ENCODE measurements around the gene ATG5.
"Not testable (repeated sequence)": the region's sequence is repeated elsewhere in the genome, so short reads cannot be mapped to it uniquely, and the experiment has no call there.

Gene ATG5

DNA sequence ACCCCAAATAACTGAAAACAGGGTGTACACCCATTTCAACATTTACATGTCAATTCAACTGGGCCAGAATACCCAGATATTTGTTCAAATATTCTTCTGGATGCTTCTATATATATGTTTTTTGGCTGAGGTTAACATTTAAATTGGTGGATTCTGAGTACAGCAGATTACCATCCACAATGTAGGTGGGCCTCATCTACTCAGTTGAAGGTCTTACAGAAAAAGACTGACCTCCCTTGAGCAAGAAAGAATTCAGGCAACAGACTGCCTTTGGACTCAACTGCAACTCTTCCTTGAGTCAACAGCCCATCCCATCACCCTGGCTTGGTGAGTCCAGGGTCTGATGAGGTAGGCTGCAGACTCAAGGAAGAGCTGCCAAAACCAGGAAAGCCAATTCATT is 84.1 kb downstream of the ATG5 start:
- Mint-ChIP-seq H3K4me3 (no peak overlapping the region), H3K27ac (no peak overlapping the region), H3K36me3 (ENCODE audit: low read depth) (peaks cover 49% of the 10 kb centered on the region), H3K9me3 (no peaks in the 10 kb centered on the region), H3K4me1 (ENCODE audit: low read depth) (peaks cover 10% of the 10 kb centered on the region), H3K27me3 (no peaks in the 10 kb centered on the region)
- DNase-seq, result no peak

DNA sequence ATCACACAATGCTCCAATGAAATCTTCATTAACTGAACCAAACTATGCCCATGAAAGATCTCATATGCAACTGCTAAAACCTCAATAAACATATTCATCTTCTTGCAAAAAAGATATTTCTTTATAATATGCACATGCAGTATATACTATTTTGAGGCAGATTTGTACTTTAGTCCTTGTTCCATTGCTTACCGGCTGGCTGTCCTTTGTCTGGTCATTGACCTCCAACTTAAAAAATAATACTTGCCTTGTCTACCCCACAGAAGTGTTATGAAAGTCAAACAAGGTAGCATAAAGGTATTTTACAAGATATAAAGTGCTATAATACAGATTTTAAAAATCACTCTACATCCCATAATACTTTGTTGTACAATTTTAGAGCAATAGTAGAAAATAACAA is 88.3 kb downstream of the ATG5 start:
- Mint-ChIP-seq H3K36me3 (ENCODE audit: low read depth) (peaks cover 49% of the 10 kb centered on the region), H3K27ac (no peak overlapping the region), H3K27me3 (no peaks in the 10 kb centered on the region), H3K4me3 (no peak overlapping the region), H3K9me3 (peaks cover 4% of the 10 kb centered on the region), H3K4me1 (ENCODE audit: low read depth) (peaks cover 2% of the 10 kb centered on the region)
- no peak for DNase-seq

DNA sequence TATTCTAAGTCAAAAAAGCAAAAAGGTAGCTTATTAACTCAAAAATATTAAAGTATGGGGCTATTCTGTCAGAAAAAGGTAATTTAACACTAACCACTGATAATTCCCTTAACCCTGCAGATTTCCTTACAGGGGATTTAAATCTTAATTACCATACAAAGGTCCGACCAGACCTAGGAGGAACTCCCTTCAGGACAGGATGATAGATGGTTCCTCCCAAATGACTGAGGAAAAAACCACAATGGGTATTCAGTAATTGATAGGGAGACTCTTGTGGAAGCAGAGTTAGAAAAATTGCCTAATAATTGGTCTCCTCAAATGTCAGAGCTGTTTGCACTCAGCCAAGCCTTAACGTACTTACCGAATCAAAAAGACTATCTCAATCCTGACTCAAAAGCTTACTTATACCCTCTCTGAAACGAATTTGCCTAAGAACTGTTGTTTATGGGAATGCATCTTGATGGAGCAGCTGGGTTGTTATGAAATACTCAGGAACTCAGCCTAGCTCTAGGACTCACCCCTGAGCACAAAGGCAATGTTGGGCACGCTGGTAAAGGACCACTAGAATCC is 95.6 kb downstream of the ATG5 start:
- not testable (repeated sequence) for DNase-seq, H3K9me3 Mint-ChIP-seq, H3K4me3 Mint-ChIP-seq, H3K27me3 Mint-ChIP-seq, H3K27ac Mint-ChIP-seq
- Mint-ChIP-seq H3K36me3 (ENCODE audit: low read depth) (peaks cover 15% of the 10 kb centered on the region), H3K4me1 (ENCODE audit: low read depth) (peaks cover 18% of the 10 kb centered on the region)

GRCh38 chr6:106227612-106228507 is 97.7 kb downstream of the ATG5 start:
- H3K27ac Mint-ChIP-seq, result peak overlapping the region; percentile 27
- H3K36me3 Mint-ChIP-seq (ENCODE audit: low read depth), result peaks cover 2% of the 10 kb centered on the region
- no peaks in the 10 kb centered on the region for H3K9me3 Mint-ChIP-seq
- no peak overlapping the region for H3K4me3 Mint-ChIP-seq
- no peak for DNase-seq
- H3K4me1 Mint-ChIP-seq (ENCODE audit: low read depth), result peaks cover 27% of the 10 kb centered on the region
- no peaks in the 10 kb centered on the region for H3K27me3 Mint-ChIP-seq

GRCh38 chr6:106226676-106227075 is 98.9 kb downstream of the ATG5 start:
- Mint-ChIP-seq H3K9me3 (no peaks in the 10 kb centered on the region), H3K36me3 (ENCODE audit: low read depth) (peaks cover 2% of the 10 kb centered on the region), H3K27me3 (no peaks in the 10 kb centered on the region), H3K4me3 (no peak overlapping the region), H3K27ac (peak overlapping the region; percentile 42), H3K4me1 (ENCODE audit: low read depth) (peaks cover 35% of the 10 kb centered on the region)
- no peak for DNase-seq

- no peak for DNase-seq
- Mint-ChIP-seq H3K36me3 (ENCODE audit: low read depth) (peaks cover 2% of the 10 kb centered on the region), H3K4me3 (no peak overlapping the region), H3K4me1 (ENCODE audit: low read depth) (peaks cover 39% of the 10 kb centered on the region), H3K27ac (peak overlapping the region; percentile 8), H3K9me3 (no peaks in the 10 kb centered on the region), H3K27me3 (no peaks in the 10 kb centered on the region)
Observed at GRCh38 chr6:106225581-106225980, 100.0 kb downstream of the ATG5 start.

GRCh38 chr6:106223300-106223930 is 102.1 kb downstream of the ATG5 start:
- H3K4me1 Mint-ChIP-seq (ENCODE audit: low read depth), result peaks cover 44% of the 10 kb centered on the region
- no peaks in the 10 kb centered on the region for H3K27me3 Mint-ChIP-seq
- no peak overlapping the region for H3K4me3 Mint-ChIP-seq
- no peak overlapping the region for H3K27ac Mint-ChIP-seq
- DNase-seq, result peak; percentile 58
- H3K36me3 Mint-ChIP-seq (ENCODE audit: low read depth), result peaks cover 2% of the 10 kb centered on the region
- no peaks in the 10 kb centered on the region for H3K9me3 Mint-ChIP-seq

GRCh38 chr6:106220485-106220884 is 105.1 kb downstream of the ATG5 start:
- no peaks in the 10 kb centered on the region for H3K36me3 Mint-ChIP-seq (ENCODE audit: low read depth)
- no peak for DNase-seq
- H3K4me1 Mint-ChIP-seq (ENCODE audit: low read depth), result peaks cover 31% of the 10 kb centered on the region
- no peaks in the 10 kb centered on the region for H3K9me3 Mint-ChIP-seq
- no peak overlapping the region for H3K27ac Mint-ChIP-seq
- H3K4me3 Mint-ChIP-seq, result no peak overlapping the region
- no peaks in the 10 kb centered on the region for H3K27me3 Mint-ChIP-seq

GRCh38 chr6:106216527-106216926 is 109.0 kb downstream of the ATG5 start:
- H3K4me3 Mint-ChIP-seq, result no peak overlapping the region
- no peak for DNase-seq

DNA sequence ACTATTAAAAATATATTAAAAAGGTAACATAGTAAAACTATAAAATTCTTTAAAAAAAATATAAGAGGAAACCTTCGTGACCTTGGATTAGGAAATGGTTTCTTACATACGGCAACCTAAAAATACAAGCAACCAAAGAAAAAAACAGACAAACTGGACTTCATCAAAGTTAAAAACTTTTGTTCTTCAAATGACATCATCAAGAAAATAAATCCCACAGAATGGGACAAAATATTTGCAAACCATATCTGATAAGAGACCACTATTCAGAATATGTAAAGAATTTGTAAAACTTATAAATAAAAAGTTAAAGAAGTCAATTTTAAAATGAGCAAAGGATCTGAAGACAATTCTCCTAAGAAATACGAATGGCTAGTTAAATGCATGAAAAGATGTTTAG is 110.0 kb downstream of the ATG5 start:
- Mint-ChIP-seq H3K36me3 (ENCODE audit: low read depth) (peaks cover 5% of the 10 kb centered on the region), H3K4me1 (ENCODE audit: low read depth) (peaks cover 17% of the 10 kb centered on the region), H3K9me3 (no peaks in the 10 kb centered on the region), H3K27ac (no peak overlapping the region), H3K27me3 (no peaks in the 10 kb centered on the region), H3K4me3 (no peak overlapping the region)
- no peak for DNase-seq

More at GRCh38 chr6:106216527-106216926, 109.0 kb downstream of the ATG5 start:
- H3K9me3 Mint-ChIP-seq, result no peaks in the 10 kb centered on the region
- H3K36me3 Mint-ChIP-seq (ENCODE audit: low read depth), result no peaks in the 10 kb centered on the region
- no peaks in the 10 kb centered on the region for H3K27me3 Mint-ChIP-seq
- peaks cover 21% of the 10 kb centered on the region for H3K4me1 Mint-ChIP-seq (ENCODE audit: low read depth)
- no peak overlapping the region for H3K27ac Mint-ChIP-seq

DNA sequence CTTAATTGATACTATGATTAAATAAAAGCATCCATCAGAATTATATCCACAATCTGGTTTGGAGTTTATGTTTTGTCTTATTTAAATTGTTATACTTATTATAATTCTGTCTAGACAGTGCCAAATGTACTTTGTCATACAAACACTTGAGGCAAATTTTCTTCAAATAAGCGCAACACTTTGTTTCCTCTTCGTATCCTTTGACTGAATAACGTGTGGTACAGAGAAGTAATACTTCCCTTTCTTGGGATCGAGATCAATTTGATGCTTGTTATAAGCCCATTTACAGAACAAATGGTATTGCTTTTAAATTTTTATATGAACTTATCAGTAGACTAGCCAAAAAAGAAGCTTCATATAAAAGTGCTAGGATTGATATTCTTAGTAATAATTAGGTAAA is 111.0 kb downstream of the ATG5 start:
- no peak for DNase-seq
- Mint-ChIP-seq H3K4me1 (ENCODE audit: low read depth) (peaks cover 12% of the 10 kb centered on the region), H3K27ac (no peak overlapping the region), H3K27me3 (no peaks in the 10 kb centered on the region), H3K9me3 (no peaks in the 10 kb centered on the region), H3K36me3 (ENCODE audit: low read depth) (peaks cover 10% of the 10 kb centered on the region), H3K4me3 (no peak overlapping the region)

- H3K9me3 Mint-ChIP-seq, result no peaks in the 10 kb centered on the region
- peaks cover 18% of the 10 kb centered on the region for H3K36me3 Mint-ChIP-seq (ENCODE audit: low read depth)
- H3K4me1 Mint-ChIP-seq (ENCODE audit: low read depth), result peaks cover 12% of the 10 kb centered on the region
- H3K4me3 Mint-ChIP-seq, result no peak overlapping the region
- H3K27ac Mint-ChIP-seq, result no peak overlapping the region
- DNase-seq, result no peak
- no peaks in the 10 kb centered on the region for H3K27me3 Mint-ChIP-seq
Observed at GRCh38 chr6:106213660-106214289, 111.8 kb downstream of the ATG5 start.

- H3K4me3 Mint-ChIP-seq, result no peak overlapping the region
- no peaks in the 10 kb centered on the region for H3K9me3 Mint-ChIP-seq
- H3K27ac Mint-ChIP-seq, result no peak overlapping the region
- no peak for DNase-seq
- peaks cover 12% of the 10 kb centered on the region for H3K4me1 Mint-ChIP-seq (ENCODE audit: low read depth)
- no peaks in the 10 kb centered on the region for H3K27me3 Mint-ChIP-seq
- H3K36me3 Mint-ChIP-seq (ENCODE audit: low read depth), result peaks cover 24% of the 10 kb centered on the region
Observed at GRCh38 chr6:106212576-106212975, 113.0 kb downstream of the ATG5 start.

- Mint-ChIP-seq H3K27ac (no peak overlapping the region), H3K4me3 (no peak overlapping the region), H3K27me3 (no peaks in the 10 kb centered on the region), H3K9me3 (peaks cover 2% of the 10 kb centered on the region), H3K36me3 (ENCODE audit: low read depth) (peaks cover 47% of the 10 kb centered on the region), H3K4me1 (ENCODE audit: low read depth) (peaks cover 24% of the 10 kb centered on the region)
- DNase-seq, result no peak
Observed at GRCh38 chr6:106206905-106207304, 118.7 kb downstream of the ATG5 start.

Measured in activated T-cell treated with anti-CD3 and anti-CD28 coated beads, Interleukin-2, amount 50 U/mL, for 24 hours (primary cell).